IMR-90 (cell line): ENCODE data around the gene STAG1. TPM values are rescaled to one million over a fixed set of nuclear protein-coding genes. Genes with fewer than 3 reads are reported as not detected.

Experiments
- ATAC-seq: fragments of 200-7000 bp; cut with Tn5 transposase; 2 replicates; pipeline ENCODE4 v1.9.1; 2020; ENCODE audit warnings: low read depth, mild to moderate bottlenecking, moderate library complexity
- BruUV-seq: library from RNA; stranded (reverse); fragments of 400-500 nt; replicated peaks from 2 replicates; lab custom pipeline; 2021; lab: Mats Ljungman, UMichigan
- CTCF ChIA-PET: fragments of 300-600 bp; formaldehyde crosslinking; extraction: SDS; loops from one replicate; lab custom pipeline; 2021; ENCODE audit warnings: antibody characterized with exemption; lab: Yijun Ruan, JAX
- POLR2A ChIA-PET: fragments of 300-600 bp; sonication (Branson Sonifier 250); formaldehyde crosslinking; loops from one replicate; lab custom pipeline; 2022; ENCODE audit warnings: antibody characterized with exemption; ENCODE audit not compliant: unreplicated experiment; lab: Charles Lee
- DNase-seq: peaks from one replicate; pipeline ENCODE4 v3.0.0; 2013
- H2AFZ ChIP-seq: replicated peaks from 2 replicates; pipeline ENCODE3; 2013; ENCODE audit warnings: low read length, mild to moderate bottlenecking; ENCODE audit not compliant: poor library complexity
- H2AK5ac ChIP-seq: 2 replicates; pipeline ENCODE4 v1.6.1; 2013; ENCODE audit warnings: low read depth, low read length, inconsistent platforms
- H2AK9ac ChIP-seq: replicated peaks from 2 replicates; pipeline ENCODE3; 2013; ENCODE audit warnings: mild to moderate bottlenecking, low read depth, low read length, moderate library complexity; ENCODE audit not compliant: poor library complexity
- H2BK120ac ChIP-seq: 2 replicates; pipeline ENCODE4 v1.6.1; 2013; ENCODE audit warnings: low read depth, low read length, inconsistent platforms
- H2BK15ac ChIP-seq: 3 replicates; pipeline ENCODE4 v1.6.1; 2013; ENCODE audit warnings: low read depth, low read length, inconsistent platforms
- H2BK20ac ChIP-seq: 2 replicates; pipeline ENCODE4 v1.6.1; 2013; ENCODE audit warnings: low read depth, mild to moderate bottlenecking, inconsistent platforms, low read length, moderate library complexity
- H2BK5ac ChIP-seq: 2 replicates; pipeline ENCODE4 v1.6.1; 2013; ENCODE audit warnings: mild to moderate bottlenecking, low read depth, low read length, inconsistent platforms; ENCODE audit not compliant: poor library complexity, severe bottlenecking
- H3K14ac ChIP-seq: replicated peaks from 2 replicates; pipeline ENCODE4 v1.6.1; 2013; ENCODE audit warnings: low read depth, low read length, inconsistent platforms
- H3K18ac ChIP-seq: 2 replicates; pipeline ENCODE4 v1.6.1; 2013; ENCODE audit warnings: low read depth, low read length, control low read depth
- H3K23ac ChIP-seq: 2 replicates; pipeline ENCODE4 v1.6.1; 2013; ENCODE audit warnings: low read depth, low read length, inconsistent platforms
- H3K27ac ChIP-seq: 2 replicates; pipeline ENCODE4 v1.5.1; 2013; ENCODE audit warnings: mild to moderate bottlenecking, control low read depth, low read length; ENCODE audit not compliant: insufficient read depth
- H3K27me3 ChIP-seq: 2 replicates; pipeline ENCODE4 v1.6.1; 2013; ENCODE audit warnings: low read length; ENCODE audit not compliant: control insufficient read depth, insufficient read depth
- H3K36me3 ChIP-seq: 2 replicates; pipeline ENCODE4 v1.6.1; 2013; ENCODE audit warnings: low read length, mixed read lengths; ENCODE audit not compliant: control insufficient read depth, insufficient read depth
- H3K4ac ChIP-seq: 2 replicates; pipeline ENCODE4 v1.6.1; 2013; ENCODE audit warnings: low read depth, low read length, inconsistent platforms
- H3K4me1 ChIP-seq: 2 replicates; pipeline ENCODE4 v1.6.1; 2013; ENCODE audit warnings: low read length, mixed read lengths; ENCODE audit not compliant: control insufficient read depth, insufficient read depth
- H3K4me2 ChIP-seq: 2 replicates; pipeline ENCODE4 v1.6.1; 2013; ENCODE audit warnings: low read depth, mild to moderate bottlenecking, control low read depth, low read length, moderate library complexity
- H3K4me3 ChIP-seq: 2 replicates; pipeline ENCODE4 v1.5.1; 2013; ENCODE audit warnings: low read depth, mild to moderate bottlenecking, control low read depth, low read length, moderate library complexity; ENCODE audit not compliant: insufficient read depth
- H3K56ac ChIP-seq: 2 replicates; pipeline ENCODE4 v1.6.1; 2013; ENCODE audit warnings: low read length, inconsistent platforms; ENCODE audit not compliant: insufficient read depth; ENCODE audit errors: extremely low read depth
- H3K79me1 ChIP-seq, 2 experiments: 2 replicates each; pipeline ENCODE4 v1.6.1; 2013; ENCODE audit warnings: low read length in 2 of 2, inconsistent platforms in 1 of 2, low read depth in 1 of 2
- H3K9ac ChIP-seq: 2 replicates; pipeline ENCODE4 v1.6.1; 2013; ENCODE audit warnings: low read depth, low read length, control low read depth
- H3K9me1 ChIP-seq: 2 replicates; pipeline ENCODE4 v1.6.1; 2013; ENCODE audit warnings: low read length, inconsistent platforms; ENCODE audit not compliant: insufficient read depth
- H3K9me3 ChIP-seq: 2 replicates; pipeline ENCODE4 v1.6.1; 2013; ENCODE audit warnings: low read length; ENCODE audit not compliant: control insufficient read depth, insufficient read depth
- H4K20me1 ChIP-seq: 2 replicates; pipeline ENCODE4 v1.6.1; 2013; ENCODE audit warnings: low read length, inconsistent platforms; ENCODE audit not compliant: insufficient read depth
- H4K5ac ChIP-seq: 2 replicates; pipeline ENCODE4 v1.6.1; 2013; ENCODE audit warnings: mild to moderate bottlenecking, low read depth, low read length, control low read depth
- H4K8ac ChIP-seq, 2 experiments: 2 replicates each; pipeline ENCODE4 v1.6.1; 2013; ENCODE audit warnings: low read depth in 2 of 2, low read length in 2 of 2, control low read depth in 1 of 2, inconsistent platforms in 1 of 2
- H4K91ac ChIP-seq: 2 replicates; pipeline ENCODE4 v1.6.1; 2013; ENCODE audit warnings: low read depth, low read length, inconsistent platforms; ENCODE audit not compliant: insufficient read depth
- NFE2L2 ChIP-seq: fragments of 150-350 bp; IDR thresholded peaks from 2 replicates; pipeline ENCODE4 v1.6.1; 2016; ENCODE audit warnings: low read depth, mild to moderate bottlenecking, low read length
- POLR2A ChIP-seq: IDR thresholded peaks from 2 replicates; pipeline ENCODE4 v1.6.1; 2012; ENCODE audit warnings: mild to moderate bottlenecking, low read depth, low read length
- WGBS, 2 experiments: methylation state at CpG; one replicate each; pipeline versions ENCODE4 v1.1.5 to v1.1.7; 2013; ENCODE audit warnings: missing lambda C conversion rate in 2 of 2; ENCODE audit not compliant: insufficient read length in 1 of 2; ENCODE audit errors: extremely low coverage in 2 of 2; 5-methylcytosine and 5-hydroxymethylcytosine counted together
- dilution Hi-C: fragments of 300-500 bp; cut with HindIII; formaldehyde crosslinking; loops from one replicate; pipeline ENCODE4 v1.14.3; 2018; ENCODE audit warnings: low sequenced_read_pairs; ENCODE audit not compliant: unreplicated experiment
- in situ Hi-C: fragments of 300-500 bp; cut with MboI; formaldehyde crosslinking; loops from 3 replicates; pipeline ENCODE4 v1.14.3; 2019; ENCODE audit warnings: low sequenced_read_pairs, inconsistent platforms, mixed read lengths
- intact Hi-C: fragments of 100-400 bp; cut with micrococcal nuclease; formaldehyde crosslinking; loops from 2 replicates; pipeline ENCODE4 v1.10.0; 2022
- polyA plus RNA-seq, 3 experiments: library from polyadenylated mRNA; depleted of rRNA; stranded (reverse); fragments of >200 nt; gene quantifications; 2 replicates each; pipeline ENCODE4 v1.2.3, GENCODE V29; 2012; ENCODE audit warnings: low replicate concordance in 1 of 3
- total RNA-seq: library from RNA; depleted of rRNA; stranded (reverse); fragments of >200 nt; gene quantifications from 2 replicates; pipeline ENCODE4 v1.2.3, GENCODE V29; 2012

Gene STAG1
- total and polyA plus RNA-seq, 2 of the 4 experiments (the other 2 are of a cell fraction), result 9.6 to 32.3 TPM

DNA sequence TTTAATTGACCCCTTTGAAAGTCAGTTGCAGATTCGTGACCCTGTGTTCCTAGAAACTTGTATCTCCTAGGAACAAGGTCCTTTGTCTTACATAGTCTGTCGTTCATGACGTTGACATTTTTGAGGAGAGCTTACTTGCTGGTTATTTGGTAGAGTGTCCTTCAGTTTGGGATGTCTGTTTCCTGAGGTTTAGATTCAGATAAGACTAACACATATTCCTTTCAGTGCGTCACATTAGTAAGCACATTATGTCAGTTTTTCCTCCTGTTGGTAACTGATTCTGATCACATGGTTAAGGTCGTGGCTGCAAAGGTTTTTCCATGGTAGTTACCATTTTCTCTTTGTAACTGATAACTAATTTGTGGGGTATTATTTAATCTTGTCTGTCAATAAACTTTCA, 421.3 kb downstream of the STAG1 start:
- Histone ChIP-seq H3K9ac (no peak overlapping the region), H2AK5ac (no peak overlapping the region), H3K27ac (no peak overlapping the region), H3K56ac (no peak overlapping the region), H3K4ac (0 out of 2 replicates have a peak overlapping the region, but pooled peaks have one; percentile 4), H2BK20ac (no peak overlapping the region), H2AK9ac (no peak overlapping the region), H4K91ac (no peak overlapping the region), H3K27me3 (no peaks in the 10 kb centered on the region), H3K79me1 (peaks cover 0 to 26% of the 10 kb centered on the region in 2 experiments; a peak in 2 of 4 replicates), H3K9me1 (peaks cover 28% of the 10 kb centered on the region), H3K36me3 (peaks cover 30% of the 10 kb centered on the region), H3K9me3 (no peaks in the 10 kb centered on the region), H3K4me1 (peaks cover 17% of the 10 kb centered on the region), H4K5ac (no peak overlapping the region), H2BK120ac (no peak overlapping the region), H3K23ac (no peak overlapping the region), H3K4me3 (no peak overlapping the region), H3K18ac (no peak overlapping the region), H4K20me1 (no peaks in the 10 kb centered on the region), H4K8ac (no peak overlapping the region), H2AFZ (no peak overlapping the region), H3K4me2 (no peak overlapping the region), H2BK15ac (no peak overlapping the region), H3K14ac (no peak overlapping the region), H2BK5ac (no peak overlapping the region)
- in situ Hi-C loops, result no loop called here
- CTCF ChIA-PET, result no interaction called here
- BruUV-seq, result no TSS peak
- ATAC-seq (no peak), DNase-seq (no peak)
- TF ChIP-seq NFE2L2, result no peak
- TF ChIP-seq POLR2A, result no peak
- POLR2A ChIA-PET, result no interaction called here
- intact Hi-C loops, result no loop called here
- dilution Hi-C loops, result no loop called here
- no CpG with 5 or more reads among the region's 5 CpGs for WGBS, 2 experiments
